GM19328 (cell line): ENCODE measurements around the gene ATG4A.

Experiments used
- ATAC-seq: cut with Tn5 transposase; IDR thresholded peaks from one replicate; pipeline ENCODE4 v1.9.1; 2021; ENCODE audit warnings: mild to moderate bottlenecking, moderate library complexity; ENCODE audit not compliant: unreplicated experiment

ATG4A gene

DNA sequence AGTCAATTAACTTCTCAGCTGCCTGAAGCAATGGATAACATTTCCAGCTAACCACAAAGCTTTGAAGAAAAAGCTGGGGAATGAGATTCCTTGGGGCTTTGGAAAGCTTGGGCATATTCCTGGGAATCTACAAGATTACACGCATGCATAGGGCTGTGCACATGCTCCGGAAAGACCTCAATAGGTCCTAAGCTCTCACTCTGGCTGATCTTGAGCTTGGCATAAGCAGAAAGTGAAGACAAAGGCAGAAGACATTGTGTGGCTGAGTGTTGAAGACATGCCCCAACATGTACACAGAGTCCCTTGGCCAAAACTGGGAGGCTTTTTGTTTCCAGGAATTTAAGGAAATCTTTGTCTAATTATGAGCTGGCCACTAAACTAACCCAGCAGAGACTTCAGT is 31.2 kb downstream of the ATG4A start:
- ATAC-seq: no peak

DNA sequence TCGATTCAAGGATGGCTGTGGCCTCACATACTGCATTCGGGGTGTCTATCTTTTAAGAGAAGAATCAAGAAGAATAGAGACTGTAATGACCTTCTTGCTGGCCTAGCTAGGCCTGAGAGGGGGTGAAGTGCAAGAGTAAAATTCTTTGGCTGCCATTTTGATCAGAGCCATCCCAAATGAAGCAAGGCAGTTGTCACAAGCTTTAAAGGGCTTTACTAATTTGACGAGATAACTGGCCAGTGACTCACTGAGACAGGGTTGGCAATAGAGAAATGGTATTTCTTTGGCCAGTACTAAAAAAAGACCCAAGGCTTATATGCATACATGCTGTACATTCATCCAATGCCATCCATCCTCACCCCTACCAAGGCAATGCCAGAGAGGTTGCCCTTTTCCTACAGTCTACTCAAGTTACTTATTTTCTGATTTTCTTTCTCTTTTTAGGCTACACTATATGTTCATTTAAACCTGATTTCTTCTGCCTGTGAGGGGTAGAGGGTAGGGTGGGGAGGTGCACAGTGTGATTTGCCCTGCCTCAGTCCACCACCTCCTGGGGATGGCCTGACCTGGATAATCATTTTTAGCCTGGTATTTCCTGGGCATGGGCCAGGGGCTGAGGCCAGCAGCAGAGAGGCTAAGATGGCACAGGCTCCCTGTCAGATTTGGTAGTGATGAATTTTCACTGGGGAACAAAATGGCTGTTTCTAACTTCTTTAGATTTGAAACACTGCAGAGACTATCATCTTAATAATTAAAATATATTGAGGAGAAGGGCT is 32.2 kb downstream of the ATG4A start:
- ATAC-seq: no peak

DNA sequence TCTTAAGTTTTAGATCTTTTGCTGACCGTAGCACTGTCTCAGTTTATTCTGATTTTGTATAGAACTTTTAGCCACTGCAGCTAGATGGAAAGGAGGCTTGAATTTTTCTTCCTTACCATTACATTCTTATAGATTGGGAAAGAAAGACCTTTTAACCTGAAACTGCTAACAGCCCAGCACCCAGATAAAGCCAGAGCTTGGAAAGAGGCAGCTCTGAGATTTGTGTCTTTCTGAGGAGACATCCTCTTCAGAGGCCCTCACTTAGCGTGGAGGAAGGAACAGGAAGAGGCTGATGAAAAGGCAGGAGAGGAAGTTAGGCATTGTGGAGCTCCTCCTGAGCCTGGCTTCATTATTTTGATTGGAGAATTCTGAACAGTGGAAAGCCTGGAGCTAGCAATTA is 35.1 kb downstream of the ATG4A start:
- no peak for ATAC-seq

DNA sequence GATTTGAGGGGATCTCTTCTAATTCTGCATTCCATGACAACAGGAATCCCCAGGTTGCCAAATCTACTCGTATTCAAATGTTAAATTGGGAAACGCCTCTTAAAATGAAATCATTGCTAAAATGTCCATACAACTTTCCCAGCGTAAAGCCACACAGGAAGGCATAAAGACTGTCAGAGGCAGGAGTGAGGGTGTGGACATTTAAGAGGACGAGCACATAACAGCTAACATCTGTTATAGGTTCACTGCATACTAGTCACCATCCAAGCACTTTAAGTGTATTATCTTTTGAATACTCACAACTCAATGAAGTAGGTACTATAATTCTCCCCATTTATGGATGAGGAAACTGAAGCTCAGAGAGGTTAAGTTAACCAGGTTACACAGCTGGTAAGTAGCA is 35.6 kb downstream of the ATG4A start:
- ATAC-seq: no peak

DNA sequence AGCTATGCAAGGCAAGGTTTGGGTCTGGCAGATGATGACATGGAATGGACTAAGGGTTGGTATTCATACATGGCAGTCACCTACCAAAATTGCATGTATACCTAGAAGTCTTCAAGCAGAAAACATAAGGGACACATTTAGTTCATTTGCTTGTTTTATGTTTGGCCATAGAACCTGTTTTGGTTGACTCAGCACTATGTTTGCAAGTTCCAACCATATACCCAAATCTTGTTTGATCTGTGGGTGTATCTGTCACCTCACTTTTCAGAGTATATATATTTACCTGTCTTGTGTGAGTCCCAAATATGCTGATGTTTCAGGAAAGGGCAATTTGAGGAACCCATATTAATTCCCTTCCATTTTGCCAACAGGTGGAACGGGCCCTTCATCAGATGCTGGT is 39.3 kb downstream of the ATG4A start:
- no peak for ATAC-seq

DNA sequence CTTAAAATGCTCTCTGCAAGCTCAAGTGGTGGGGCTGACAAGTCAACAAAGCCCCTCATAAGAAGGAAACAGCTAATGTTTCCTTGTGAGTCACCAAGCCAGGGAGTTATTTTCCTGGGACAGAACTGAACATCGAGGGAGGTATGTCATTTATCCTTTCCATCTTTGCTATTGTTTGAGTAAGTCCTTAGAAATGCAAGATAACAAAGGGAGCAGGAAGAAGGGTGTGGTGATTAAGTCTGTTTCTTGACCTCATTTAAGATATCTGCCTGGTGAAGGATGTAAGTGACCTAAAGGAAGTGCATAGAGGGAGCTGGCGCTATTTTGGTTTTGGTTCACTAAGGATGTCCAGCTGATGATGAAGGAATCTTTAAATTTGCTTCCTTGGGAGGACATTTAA is 39.9 kb downstream of the ATG4A start:
- no peak for ATAC-seq

DNA sequence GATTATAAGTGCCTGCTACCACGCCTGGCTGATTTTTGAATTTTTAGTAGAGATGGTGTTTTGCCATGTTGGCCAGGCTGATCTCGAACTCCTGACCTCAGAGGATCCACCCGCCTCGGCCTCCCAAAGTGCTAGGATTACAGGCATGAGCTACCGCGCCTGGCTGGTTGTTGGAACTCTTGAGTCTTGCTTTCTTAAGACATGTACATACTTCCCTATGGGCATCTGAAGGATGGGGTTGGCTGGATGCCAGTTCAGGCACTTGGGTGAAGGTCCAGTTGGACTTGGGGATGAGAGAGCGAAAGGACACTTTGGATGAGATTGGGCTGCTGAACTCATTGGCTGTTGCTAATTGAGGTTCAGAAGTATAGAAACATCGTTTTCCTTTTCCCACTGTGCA is 40.5 kb downstream of the ATG4A start:
- ATAC-seq: no peak

DNA sequence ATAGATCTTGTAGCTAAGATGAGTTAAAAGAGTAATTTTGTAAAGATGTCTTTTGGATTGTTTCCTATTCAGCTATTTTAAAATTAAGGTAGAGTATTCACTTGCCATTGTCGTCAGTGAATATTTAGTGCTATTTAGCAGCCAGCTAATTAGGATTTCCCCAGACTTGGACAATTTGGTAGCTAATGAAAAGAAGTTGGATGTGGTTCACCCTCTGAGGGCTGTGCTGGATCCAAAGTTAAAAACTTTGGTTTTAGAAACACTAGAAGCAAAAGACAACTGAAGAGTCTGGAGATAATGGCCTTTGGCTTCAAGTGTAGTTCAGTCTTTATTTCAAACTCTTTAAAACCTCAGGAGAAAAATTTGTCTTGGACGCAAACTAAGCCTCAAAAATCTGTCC is 41.3 kb downstream of the ATG4A start:
- ATAC-seq: no peak

DNA sequence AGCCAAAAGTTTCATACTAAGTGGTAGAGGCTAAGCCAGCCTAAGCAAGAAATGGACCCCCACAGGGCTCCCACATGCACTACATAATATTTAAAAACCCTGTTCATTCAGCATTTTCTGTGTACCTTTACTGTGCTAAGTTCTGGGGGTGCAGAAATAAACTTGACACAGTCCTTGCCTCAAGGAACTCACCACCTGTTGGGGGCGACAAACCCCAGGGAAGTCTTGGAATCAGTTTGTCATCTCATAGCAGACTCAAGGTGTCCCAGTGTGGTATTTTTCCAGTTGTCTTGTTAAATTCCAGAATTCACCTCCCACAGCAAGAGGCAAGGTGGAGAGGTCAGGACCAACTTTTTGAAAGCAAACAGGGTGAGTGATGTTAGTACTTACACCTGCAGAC is 43.1 kb downstream of the ATG4A start:
- no peak for ATAC-seq

DNA sequence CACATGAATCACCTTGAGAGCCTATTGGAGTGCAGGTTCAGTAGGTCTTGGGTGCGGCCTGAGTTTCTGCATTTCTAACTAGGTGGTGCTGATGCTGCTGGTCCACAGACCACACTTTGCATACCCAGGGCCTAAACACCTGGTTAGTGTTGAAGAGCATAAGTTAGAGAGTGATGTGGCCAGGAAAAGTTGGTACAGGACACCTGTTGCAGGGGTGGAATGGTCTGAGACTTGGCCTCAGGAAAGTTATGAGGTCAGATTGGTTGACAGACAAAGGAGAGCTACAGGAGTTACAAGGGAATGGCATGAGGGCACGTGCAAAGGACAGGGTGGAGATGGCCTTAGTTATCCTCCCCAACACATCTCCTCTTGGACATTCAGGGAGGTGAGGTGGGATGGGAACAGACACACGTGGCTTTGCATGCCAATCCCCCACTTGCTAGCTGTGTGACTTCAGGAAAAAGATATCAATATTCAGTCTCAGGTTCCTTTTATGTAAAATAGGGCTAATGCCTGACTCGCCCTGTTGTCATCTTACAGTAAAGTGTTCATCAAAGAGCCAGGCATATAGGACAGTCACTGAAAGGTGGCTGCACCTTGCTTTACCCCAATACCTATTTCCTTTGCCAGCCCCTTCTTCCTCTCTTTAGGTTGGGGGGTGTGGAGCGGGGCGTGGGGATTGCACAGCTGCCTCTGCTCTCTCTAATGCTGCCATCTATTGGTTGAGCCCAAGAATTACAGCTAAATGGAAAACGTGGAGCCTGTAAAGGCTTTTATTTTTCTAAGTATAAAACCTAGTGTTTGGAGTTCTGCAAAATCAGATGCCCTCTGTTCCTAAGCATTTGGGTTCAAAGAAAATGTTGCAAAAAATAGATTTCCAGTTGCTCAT is 47.5 kb downstream of the ATG4A start:
- ATAC-seq: no peak

DNA sequence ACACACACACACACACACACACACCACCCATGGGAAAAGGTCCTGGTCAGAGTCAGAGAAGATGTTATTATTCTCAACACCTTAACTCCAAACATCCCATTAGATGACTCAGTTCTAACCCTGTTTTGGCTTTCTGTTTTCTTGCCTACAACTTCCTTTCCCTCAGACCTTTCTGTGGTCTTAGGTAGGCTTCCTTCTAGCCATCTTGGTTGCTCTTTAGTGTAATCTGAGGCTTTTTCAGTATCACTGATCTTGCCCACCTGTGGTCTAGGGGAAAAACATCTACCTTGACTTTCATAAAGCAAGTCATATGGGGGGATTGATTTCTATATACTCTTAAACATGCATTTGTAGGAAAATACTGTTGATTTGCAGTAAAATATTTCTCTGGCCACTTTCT is 56.9 kb downstream of the ATG4A start:
- ATAC-seq: peak; percentile 57

DNA sequence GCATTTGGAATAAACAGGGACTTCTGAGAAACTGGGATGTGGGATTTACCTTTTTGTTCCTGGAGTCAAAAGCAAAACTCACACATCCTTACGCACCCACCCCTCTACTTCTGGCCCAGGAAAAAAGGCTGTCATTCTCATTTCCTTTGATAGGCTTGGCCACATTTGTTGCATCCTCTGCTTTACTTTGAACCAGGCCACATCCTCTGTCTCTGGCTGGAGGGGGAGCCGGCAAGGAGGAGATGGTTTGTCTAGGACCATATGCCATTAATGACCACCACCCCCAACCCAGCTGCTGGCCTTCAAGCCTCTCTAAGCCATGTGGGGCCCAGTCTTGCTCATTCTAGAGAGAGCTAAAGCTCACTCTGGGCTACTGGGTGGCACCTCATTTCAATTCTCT is 64.5 kb downstream of the ATG4A start:
- no peak for ATAC-seq

DNA sequence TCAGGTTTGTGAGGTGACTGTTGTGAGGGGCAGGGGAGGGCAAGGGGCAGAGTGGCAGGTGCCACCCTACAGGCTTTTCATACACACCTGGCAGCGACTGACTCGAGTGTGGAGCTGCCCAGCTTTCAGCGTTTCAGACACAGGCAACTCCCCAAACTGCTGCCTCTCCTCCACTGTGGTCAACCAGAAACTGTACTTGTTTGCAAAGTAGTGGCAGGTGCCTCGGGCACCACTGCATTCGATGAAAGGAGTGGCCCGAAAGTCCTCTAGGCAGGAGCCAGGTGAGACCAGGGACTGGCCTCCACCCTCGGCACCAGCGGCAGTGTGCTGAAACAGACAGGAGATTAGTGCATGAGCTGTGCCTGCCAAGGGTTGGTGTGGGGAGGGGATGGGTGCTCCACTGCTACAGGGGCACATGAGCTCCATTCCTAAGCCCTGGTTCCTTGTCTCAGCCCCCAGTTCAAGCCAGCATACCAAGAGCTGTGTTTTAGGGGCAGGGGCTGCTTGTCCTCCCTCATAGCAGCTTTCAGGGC is 65.4 kb downstream of the ATG4A start:
- no peak for ATAC-seq

DNA sequence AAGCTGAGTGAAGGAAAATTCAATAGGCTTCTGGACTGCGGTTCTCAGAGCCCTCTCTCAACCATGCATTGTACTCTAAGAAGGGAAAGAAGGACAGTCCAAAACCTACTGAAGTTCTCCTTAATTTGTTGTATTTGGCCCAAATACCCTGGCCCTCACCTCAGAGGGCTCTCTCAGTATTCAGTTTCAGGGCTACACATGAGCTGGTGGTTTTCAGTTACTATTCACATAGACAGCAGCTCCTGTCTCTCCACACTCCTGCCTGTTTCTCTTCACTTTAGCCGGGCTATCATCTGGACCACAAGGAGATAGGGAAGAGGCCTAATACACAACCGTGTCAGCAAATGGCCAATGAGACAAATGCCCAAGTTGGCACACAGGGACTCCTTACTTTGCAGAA is 66.0 kb downstream of the ATG4A start:
- no peak for ATAC-seq

DNA sequence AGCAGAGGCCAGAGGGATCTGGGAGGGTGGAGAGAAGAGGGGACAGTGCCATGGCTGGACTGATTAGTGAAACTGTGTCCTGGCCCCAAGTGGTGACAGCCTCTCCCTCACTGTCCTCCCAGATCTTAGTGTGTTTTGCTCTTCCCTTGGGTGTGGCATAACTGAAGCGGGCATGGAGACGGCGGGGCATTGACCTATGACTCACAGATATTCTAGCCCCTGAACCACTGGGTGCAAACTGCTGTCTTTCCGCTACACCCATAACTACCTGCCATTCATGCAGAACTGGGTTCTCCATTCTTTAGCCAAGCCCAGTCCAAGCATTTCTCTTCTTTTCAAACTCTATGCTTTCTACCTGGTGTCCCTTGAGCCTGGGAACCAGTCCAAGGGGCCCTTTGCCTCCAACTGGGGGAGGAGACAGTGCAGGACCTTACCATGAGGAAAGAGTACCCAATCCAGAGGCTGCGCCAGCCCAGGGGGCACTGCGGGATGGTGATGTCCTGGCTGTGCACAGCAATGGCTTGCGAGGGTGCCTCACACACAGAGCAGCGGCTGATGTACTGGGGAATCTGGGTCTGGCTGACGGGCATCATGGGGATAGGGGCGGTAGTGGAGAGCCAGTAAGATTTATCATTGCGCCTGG is 67.6 kb downstream of the ATG4A start:
- ATAC-seq: no peak

DNA sequence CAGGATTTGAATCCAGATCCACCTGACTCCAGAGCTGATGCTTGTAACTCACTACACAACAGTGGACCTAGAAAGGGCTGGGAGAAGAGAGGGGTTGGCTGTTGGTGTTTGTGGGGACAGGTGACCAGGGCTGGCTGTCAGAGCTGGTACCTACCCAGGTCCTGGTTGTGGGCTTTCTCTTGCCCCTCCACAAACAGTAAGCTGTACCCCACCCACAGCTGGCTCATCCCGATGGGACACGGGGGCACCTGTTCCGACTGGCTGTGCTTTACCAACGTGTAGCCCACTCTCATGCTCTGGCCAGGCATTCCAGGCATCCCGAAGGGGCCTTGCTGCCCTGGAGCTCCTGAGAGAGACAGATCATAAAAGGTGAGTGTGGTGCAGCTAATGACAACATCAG is 68.7 kb downstream of the ATG4A start:
- no peak for ATAC-seq

DNA sequence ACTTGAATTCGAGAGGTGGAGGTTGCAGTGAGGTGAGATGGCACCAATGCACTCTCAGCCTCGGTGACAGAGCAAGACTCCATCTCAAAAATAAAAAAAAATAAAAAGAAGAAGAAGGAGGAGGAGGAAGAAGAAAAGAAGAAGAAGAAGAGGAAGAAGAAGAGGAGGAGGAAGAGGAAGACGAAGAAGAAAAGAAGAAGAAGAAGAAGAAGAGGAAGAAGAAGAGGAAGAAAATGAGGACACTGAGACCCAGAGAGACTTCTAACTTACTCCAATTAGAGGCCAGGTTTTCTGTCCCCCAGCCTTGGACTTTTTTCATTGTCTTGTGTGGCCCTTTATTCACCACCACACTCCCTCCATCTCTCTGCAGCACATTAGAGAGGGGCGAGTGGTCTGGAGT is 70.7 kb downstream of the ATG4A start:
- ATAC-seq: no peak

DNA sequence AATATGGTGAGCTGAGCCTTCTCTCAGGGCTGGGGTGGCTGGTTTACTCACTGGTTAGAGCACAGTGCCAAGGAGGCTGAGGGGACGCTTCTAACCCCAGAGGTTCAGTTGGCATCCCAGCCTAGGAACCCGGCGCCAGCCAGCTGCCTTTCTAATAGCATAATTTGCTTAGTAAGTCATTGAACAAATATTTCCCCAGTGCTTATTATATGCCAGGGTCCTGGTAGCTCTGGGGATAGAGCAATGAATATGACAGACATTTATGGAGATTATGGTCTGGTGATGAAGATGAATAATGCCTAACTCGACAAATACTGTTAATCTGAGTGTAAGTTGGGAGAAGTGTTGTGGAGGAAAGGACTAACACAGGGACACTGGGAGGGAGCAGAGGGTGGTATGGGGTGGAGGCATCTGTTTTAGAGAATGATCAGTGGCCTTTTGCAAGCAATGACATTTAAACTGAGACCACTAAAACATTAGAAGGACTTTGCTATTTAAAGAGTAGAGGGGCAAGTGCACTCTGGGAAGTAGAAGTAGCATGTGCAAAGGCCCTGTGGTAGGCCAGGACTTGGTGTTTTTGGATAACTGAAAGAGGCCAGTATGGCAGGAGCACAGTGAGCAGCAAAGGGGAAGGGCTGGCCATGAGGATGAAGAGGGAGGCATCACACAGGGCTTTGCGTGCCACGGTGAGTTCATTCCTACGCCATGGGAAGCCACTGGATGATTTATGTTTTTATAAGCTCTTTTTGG is 71.9 kb downstream of the ATG4A start:
- no peak for ATAC-seq

DNA sequence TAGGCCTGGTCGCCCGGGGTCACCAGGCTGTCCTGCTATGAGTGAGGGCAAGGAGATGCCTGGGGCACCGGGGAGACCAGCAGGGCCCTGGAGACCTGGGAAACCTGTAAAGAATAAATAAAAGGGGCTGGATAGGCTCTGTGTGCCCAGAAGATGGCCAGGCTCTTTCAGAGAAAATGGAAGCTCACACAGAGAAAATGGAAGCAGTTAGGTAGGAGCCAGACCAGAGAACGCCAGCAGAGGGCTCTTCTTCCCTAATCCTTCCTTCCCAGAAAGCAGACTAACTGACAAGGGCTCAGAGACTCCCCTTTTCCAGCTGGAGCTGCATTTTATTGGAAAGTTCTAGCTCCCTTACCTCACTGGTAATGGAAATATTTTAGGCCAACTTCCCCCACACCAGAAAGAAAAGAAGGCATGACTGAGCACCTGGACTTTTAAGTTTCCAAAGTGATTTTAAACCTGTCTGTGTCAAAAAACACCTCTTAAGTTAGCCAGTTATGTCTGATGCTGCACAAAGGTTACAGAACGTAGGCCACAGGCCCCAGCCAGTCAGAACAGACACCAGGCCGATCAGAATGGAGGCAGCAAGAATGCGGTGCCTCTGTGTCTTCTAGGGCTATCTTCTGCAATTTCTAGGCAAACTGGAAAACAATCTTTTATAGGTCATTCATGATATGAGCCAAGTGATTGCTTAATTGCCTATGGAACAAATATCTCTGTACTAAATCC is 74.0 kb downstream of the ATG4A start:
- no peak for ATAC-seq

DNA sequence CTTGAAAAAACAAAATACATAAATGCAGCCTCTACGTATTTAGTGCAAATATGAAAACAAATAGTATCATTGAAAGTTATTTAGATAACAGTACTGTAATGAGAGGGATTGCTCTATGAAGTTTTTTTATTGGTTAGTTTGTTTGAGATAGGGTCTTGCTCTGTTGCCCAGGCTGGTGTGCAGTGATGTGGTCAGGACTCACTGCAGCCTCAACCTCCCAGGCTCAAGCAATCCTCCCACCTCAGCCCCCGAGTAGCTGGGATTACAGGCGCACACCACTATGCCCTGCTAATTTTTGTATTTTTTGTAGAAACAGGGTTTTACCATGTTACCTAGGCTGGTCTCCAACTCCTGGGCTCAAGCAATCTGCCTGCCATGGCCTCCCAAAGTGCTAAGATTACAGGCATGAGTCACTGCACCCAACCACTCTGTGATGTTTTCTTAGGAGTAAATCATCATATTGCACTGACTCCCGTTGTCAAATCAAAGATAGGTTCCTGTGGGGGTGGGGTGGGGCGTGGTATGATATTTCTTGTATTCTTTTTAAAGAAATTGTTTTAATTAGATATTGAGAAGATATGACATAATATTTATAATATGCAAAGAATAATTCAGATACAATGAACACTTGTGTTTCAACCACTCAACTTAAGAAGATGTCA is 75.8 kb downstream of the ATG4A start:
- ATAC-seq: no peak
